Limb (tissue), 2 donors: ENCODE measurements around the gene RUNX2.

ENCODE experiments used
- DNase-seq, 2 donors: peaks; one replicate each; pipeline ENCODE4 v3.0.0-alpha.2; 2016; ENCODE audit errors: extremely low spot score in 2 of 2

RUNX2 gene

GRCh38 chr6:45614488-45615285 is 286.6 kb downstream of the RUNX2 start:
- DNase-seq: no peak

GRCh38 chr6:45616209-45616608 is 288.1 kb downstream of the RUNX2 start:
- DNase-seq: no peak

- DNase-seq: no peak
Measured at GRCh38 chr6:45617441-45617840, 289.3 kb downstream of the RUNX2 start.

GRCh38 chr6:45618259-45618658 is 290.1 kb downstream of the RUNX2 start:
- DNase-seq: no peak

GRCh38 chr6:45619211-45619760 is 291.2 kb downstream of the RUNX2 start:
- no peak for DNase-seq

- no peak for DNase-seq
Measured at GRCh38 chr6:45619994-45620471, 291.9 kb downstream of the RUNX2 start.

- DNase-seq: no peak
Measured at GRCh38 chr6:45624228-45624627, 296.1 kb downstream of the RUNX2 start.

- DNase-seq: no peak
Measured at GRCh38 chr6:45625191-45625664, 297.1 kb downstream of the RUNX2 start.

GRCh38 chr6:45626087-45626891 is 298.2 kb downstream of the RUNX2 start:
- DNase-seq: no peak

- no peak for DNase-seq
Measured at GRCh38 chr6:45630314-45630713, 302.2 kb downstream of the RUNX2 start.

- no peak for DNase-seq
Measured at GRCh38 chr6:45630801-45631200, 302.7 kb downstream of the RUNX2 start.

- DNase-seq: no peak
Measured at GRCh38 chr6:45631396-45631795, 303.3 kb downstream of the RUNX2 start.

GRCh38 chr6:45633272-45633908 is 305.3 kb downstream of the RUNX2 start:
- no peak for DNase-seq

- no peak for DNase-seq
Measured at GRCh38 chr6:45634231-45634630, 306.1 kb downstream of the RUNX2 start.

GRCh38 chr6:45635284-45635867 is 307.2 kb downstream of the RUNX2 start:
- DNase-seq: no peak

GRCh38 chr6:45637056-45637455 is 308.9 kb downstream of the RUNX2 start:
- no peak for DNase-seq

- peak in 1 of 2 donors; percentile 66 for DNase-seq
Measured at GRCh38 chr6:45637611-45638257, 309.6 kb downstream of the RUNX2 start.

- DNase-seq: no peak
Measured at GRCh38 chr6:45640081-45640491, 312.0 kb downstream of the RUNX2 start.

GRCh38 chr6:45640811-45641210 is 312.7 kb downstream of the RUNX2 start:
- no peak for DNase-seq

GRCh38 chr6:45642331-45643125 is 314.4 kb downstream of the RUNX2 start:
- no peak for DNase-seq
